GM12878 (cell line): ENCODE data around the gene DNAH1. TPM values are rescaled to one million over a fixed set of nuclear protein-coding genes. Genes with fewer than 3 reads are reported as not detected.

Source experiments
- ATAC-seq: fragments of 200-7000 bp; cut with Tn5 transposase; 3 replicates; pipeline ENCODE4 v1.9.1; 2020; ENCODE audit warnings: mild to moderate bottlenecking, moderate library complexity
- BruUV-seq: library from RNA; stranded (reverse); fragments of 400-500 nt; replicated peaks from 2 replicates; lab custom pipeline; 2021; lab: Mats Ljungman, UMichigan
- CTCF ChIA-PET: fragments of 300-600 bp; sonication (Branson Sonifier 250); formaldehyde crosslinking; extraction: SDS; loops from one replicate; lab custom pipeline; 2021; ENCODE audit warnings: inconsistent platforms; lab: Yijun Ruan, JAX
- POLR2A ChIA-PET: fragments of 350-600 bp; formaldehyde crosslinking; extraction: SDS; loops from one replicate; lab custom pipeline; 2021; ENCODE audit warnings: inconsistent platforms; lab: Charles Lee
- RAD21 ChIA-PET: fragments of 300-600 bp; sonication (Branson Sonifier 250); formaldehyde crosslinking; loops from one replicate; lab custom pipeline; 2023; ENCODE audit warnings: antibody characterized with exemption; ENCODE audit not compliant: unreplicated experiment; lab: Charles Lee
- SMC1A ChIA-PET: fragments of 300-600 bp; sonication (Branson Sonifier 250); formaldehyde crosslinking; loops from one replicate; lab custom pipeline; 2023; ENCODE audit not compliant: unreplicated experiment, uncharacterized antibody; lab: Charles Lee
- DNase-seq: peaks from one replicate; pipeline ENCODE4 v3.0.0-alpha.2; 2011; ENCODE audit warnings: low read depth, low spot score
- FAIRE-seq: peaks from 3 replicates; lab custom pipeline; 2011; peaks lifted over from hg19 to GRCh38; lab: Jason Lieb, UNC
- H2AFZ ChIP-seq: 2 replicates; pipeline ENCODE4 v1.6.0; 2011; ENCODE audit warnings: low read depth, low read length, control low read depth; ENCODE audit not compliant: control insufficient read depth
- H3K27ac ChIP-seq: 2 replicates; pipeline ENCODE4 v1.5.1; 2011; ENCODE audit warnings: control low read depth; ENCODE audit not compliant: control insufficient read depth, insufficient read depth
- H3K27me3 ChIP-seq, 2 experiments: replicated peaks in 1 of 2; 2 replicates each; pipeline versions ENCODE4 v1.6.0 to v1.6.1; 2011; ENCODE audit warnings: low read length in 1 of 2; ENCODE audit not compliant: control insufficient read depth in 2 of 2, insufficient read depth in 2 of 2
- H3K36me3 ChIP-seq, 2 experiments: 2 replicates each; pipeline ENCODE4 v1.5.1; 2011; ENCODE audit warnings: low read length in 1 of 2; ENCODE audit not compliant: control insufficient read depth in 2 of 2, insufficient read depth in 2 of 2
- H3K4me1 ChIP-seq: 2 replicates; pipeline ENCODE4 v1.6.1; 2011; ENCODE audit warnings: mild to moderate bottlenecking, low read length, moderate library complexity, mixed read lengths; ENCODE audit not compliant: control insufficient read depth, insufficient read depth
- H3K4me2 ChIP-seq: 2 replicates; pipeline ENCODE4 v1.6.0; 2011; ENCODE audit warnings: control low read depth; ENCODE audit not compliant: control insufficient read depth, insufficient read depth
- H3K4me3 ChIP-seq: fragments of 200-600 bp; sonication (generic); 2 replicates; pipeline ENCODE4 v1.5.1; 2016
- H3K79me2 ChIP-seq: 2 replicates; pipeline ENCODE4 v1.6.0; 2011; ENCODE audit warnings: low read length; ENCODE audit not compliant: control insufficient read depth, insufficient read depth
- H3K9ac ChIP-seq: 2 replicates; pipeline ENCODE4 v1.8.0; 2011; ENCODE audit warnings: low read length, control low read depth, mixed read lengths; ENCODE audit not compliant: control insufficient read depth, insufficient read depth
- H3K9me3 ChIP-seq: replicated peaks from 3 replicates; pipeline ENCODE4 v1.5.1; 2011; ENCODE audit warnings: mild to moderate bottlenecking, low read length; ENCODE audit not compliant: control insufficient read depth, insufficient read depth
- H4K20me1 ChIP-seq: 2 replicates; pipeline ENCODE4 v1.6.0; 2011; ENCODE audit not compliant: control insufficient read depth, insufficient read depth
- GATAD2B ChIP-seq: fragments of 450-650 bp; conservative IDR thresholded peaks from 2 replicates; pipeline ENCODE4 v1.6.1; 2017; ENCODE audit warnings: low read depth, mild to moderate bottlenecking, moderate library complexity
- NR2F1 ChIP-seq: fragments of 450-650 bp; conservative IDR thresholded peaks from 2 replicates; pipeline ENCODE4 v1.6.1; 2017; ENCODE audit warnings: mild to moderate bottlenecking
- SPI1 ChIP-seq: IDR thresholded peaks from 2 replicates; pipeline ENCODE4 v1.6.1; 2011; ENCODE audit warnings: low read depth, mild to moderate bottlenecking, low read length, moderate library complexity, borderline replicate concordance; ENCODE audit not compliant: insufficient read depth
- TARDBP ChIP-seq: IDR thresholded peaks from 2 replicates; pipeline ENCODE4 v1.6.1; 2016; ENCODE audit warnings: borderline replicate concordance
- WGBS: methylation state at CpG from one replicate; pipeline ENCODE4 v1.1.6; 2016; ENCODE audit warnings: low lambda C conversion rate; ENCODE audit not compliant: insufficient replicate concordance, insufficient coverage; ENCODE audit errors: missing lambda C conversion rate; 5-methylcytosine and 5-hydroxymethylcytosine counted together
- in situ Hi-C: fragments of 300-500 bp; cut with MboI; formaldehyde crosslinking; loops from 9 replicates; pipeline ENCODE4 v1.14.3; 2018; ENCODE audit warnings: mixed read lengths
- intact Hi-C: fragments of 100-400 bp; cut with micrococcal nuclease; formaldehyde crosslinking; loops from one replicate; pipeline ENCODE4 v1.14.2; 2022; ENCODE audit not compliant: unreplicated experiment
- polyA plus RNA-seq, 11 experiments: library from polyadenylated mRNA; depleted of rRNA in 4 of 11; unstranded in 6 of 11; stranded (reverse) in 5 of 11; fragments of >200 nt; fragmentation: Nextera tagmentation in 4 of 11; fragmentation: Illumina TruSeq in 1 of 11; extraction: Ambion mirVana in 4 of 11; extraction: Trizol in 1 of 11; gene quantifications; 1 replicate in 1 of 11; 2 replicates in 10 of 11; pipeline versions ENCODE4 v1.2.1 to v1.2.3, GENCODE V29; 2011 to 2016; ENCODE audit warnings: inconsistent platforms in 2 of 11, missing spikeins in 2 of 11, low read depth in 1 of 11
- total RNA-seq, 4 experiments: library from RNA; depleted of rRNA in 3 of 4; stranded (reverse); fragments of >200 nt in 3 of 4; fragmentation: Illumina TruSeq in 1 of 4; extraction: Trizol in 1 of 4; gene quantifications; 2 replicates each; pipeline versions ENCODE4 v1.2.1 to v1.2.3, GENCODE V29; 2013 to 2021
- TF ChIP-seq, protein P1 (sequence below): fragments of 450-650 bp; IDR thresholded peaks from 2 replicates; pipeline ENCODE4 v1.6.1; 2017; ENCODE audit warnings: low read depth, mild to moderate bottlenecking, moderate library complexity
- TF ChIP-seq, protein P2 (sequence below): IDR thresholded peaks from 2 replicates; pipeline ENCODE4 v1.6.1; 2012; ENCODE audit warnings: mild to moderate bottlenecking, low read depth, low read length

The DNAH1 gene
- total and polyA plus RNA-seq, 10 of the 15 experiments (the other 5 are each of a cell fraction or from before 2014, with no cell fraction given), result 0.31 to 5.8 (median 2.7) TPM

DNA sequence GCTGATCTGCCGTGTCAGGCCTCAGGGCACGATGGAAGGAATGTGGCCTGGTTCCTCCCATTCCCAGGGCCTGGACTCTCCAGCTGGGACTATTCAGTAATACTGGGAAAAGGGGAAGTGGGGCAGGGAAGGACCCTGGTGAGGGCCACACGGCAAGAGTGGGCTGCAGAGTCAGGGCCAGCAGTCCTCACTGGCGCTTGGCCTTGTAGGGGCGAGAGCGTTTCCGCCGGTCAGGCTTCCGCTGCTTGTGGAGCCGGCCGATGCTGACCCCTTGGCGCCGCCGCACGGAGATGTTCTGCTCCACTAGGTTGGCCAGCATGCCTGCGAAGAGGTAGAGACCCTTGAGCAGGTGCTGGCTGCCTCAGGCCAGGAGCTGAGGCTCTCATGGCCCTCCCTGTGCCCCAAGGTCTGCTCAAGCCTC is 86.0 kb downstream of the DNAH1 start:
- Histone ChIP-seq H3K9ac (no peak overlapping the region), H3K4me2 (no peak overlapping the region), H2AFZ (no peak overlapping the region), H3K9me3 (no peaks in the 10 kb centered on the region), H3K4me1 (no peaks in the 10 kb centered on the region), H3K27me3 (no peaks in the 10 kb centered on the region), H3K4me3 (no peak overlapping the region), H3K36me3 (peaks cover 20 to 23% of the 10 kb centered on the region in 2 experiments), H3K79me2 (no peaks in the 10 kb centered on the region), H4K20me1 (no peaks in the 10 kb centered on the region), H3K27ac (no peak overlapping the region)
- no TSS peak for BruUV-seq
- 99% methylated on average over 11 of the region's 16 CpGs for WGBS
- POLR2A ChIA-PET, result no interaction called here
- FAIRE-seq, result no peak
- in situ Hi-C loops (no loop called here), intact Hi-C loops (no loop called here)
- RAD21 ChIA-PET, result no interaction called here
- no peak for DNase-seq
- ATAC-seq, result no peak
- SMC1A ChIA-PET, result interaction anchor here (1.1 kb wide), 1 partner anchor 10 kb away, joined by 4 read pairs; no protein-coding TSS in a partner anchor
- TF ChIP-seq SPI1 (0 out of 2 replicates have a peak, but pooled peaks have one; percentile 9), GATAD2B (no peak), NR2F1 (no peak), TARDBP (no peak)
- TF ChIP-seq, protein P1, sequence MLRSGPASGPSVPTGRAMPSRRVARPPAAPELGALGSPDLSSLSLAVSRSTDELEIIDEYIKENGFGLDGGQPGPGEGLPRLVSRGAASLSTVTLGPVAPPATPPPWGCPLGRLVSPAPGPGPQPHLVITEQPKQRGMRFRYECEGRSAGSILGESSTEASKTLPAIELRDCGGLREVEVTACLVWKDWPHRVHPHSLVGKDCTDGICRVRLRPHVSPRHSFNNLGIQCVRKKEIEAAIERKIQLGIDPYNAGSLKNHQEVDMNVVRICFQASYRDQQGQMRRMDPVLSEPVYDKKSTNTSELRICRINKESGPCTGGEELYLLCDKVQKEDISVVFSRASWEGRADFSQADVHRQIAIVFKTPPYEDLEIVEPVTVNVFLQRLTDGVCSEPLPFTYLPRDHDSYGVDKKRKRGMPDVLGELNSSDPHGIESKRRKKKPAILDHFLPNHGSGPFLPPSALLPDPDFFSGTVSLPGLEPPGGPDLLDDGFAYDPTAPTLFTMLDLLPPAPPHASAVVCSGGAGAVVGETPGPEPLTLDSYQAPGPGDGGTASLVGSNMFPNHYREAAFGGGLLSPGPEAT, result no peak
- TF ChIP-seq, protein P2, sequence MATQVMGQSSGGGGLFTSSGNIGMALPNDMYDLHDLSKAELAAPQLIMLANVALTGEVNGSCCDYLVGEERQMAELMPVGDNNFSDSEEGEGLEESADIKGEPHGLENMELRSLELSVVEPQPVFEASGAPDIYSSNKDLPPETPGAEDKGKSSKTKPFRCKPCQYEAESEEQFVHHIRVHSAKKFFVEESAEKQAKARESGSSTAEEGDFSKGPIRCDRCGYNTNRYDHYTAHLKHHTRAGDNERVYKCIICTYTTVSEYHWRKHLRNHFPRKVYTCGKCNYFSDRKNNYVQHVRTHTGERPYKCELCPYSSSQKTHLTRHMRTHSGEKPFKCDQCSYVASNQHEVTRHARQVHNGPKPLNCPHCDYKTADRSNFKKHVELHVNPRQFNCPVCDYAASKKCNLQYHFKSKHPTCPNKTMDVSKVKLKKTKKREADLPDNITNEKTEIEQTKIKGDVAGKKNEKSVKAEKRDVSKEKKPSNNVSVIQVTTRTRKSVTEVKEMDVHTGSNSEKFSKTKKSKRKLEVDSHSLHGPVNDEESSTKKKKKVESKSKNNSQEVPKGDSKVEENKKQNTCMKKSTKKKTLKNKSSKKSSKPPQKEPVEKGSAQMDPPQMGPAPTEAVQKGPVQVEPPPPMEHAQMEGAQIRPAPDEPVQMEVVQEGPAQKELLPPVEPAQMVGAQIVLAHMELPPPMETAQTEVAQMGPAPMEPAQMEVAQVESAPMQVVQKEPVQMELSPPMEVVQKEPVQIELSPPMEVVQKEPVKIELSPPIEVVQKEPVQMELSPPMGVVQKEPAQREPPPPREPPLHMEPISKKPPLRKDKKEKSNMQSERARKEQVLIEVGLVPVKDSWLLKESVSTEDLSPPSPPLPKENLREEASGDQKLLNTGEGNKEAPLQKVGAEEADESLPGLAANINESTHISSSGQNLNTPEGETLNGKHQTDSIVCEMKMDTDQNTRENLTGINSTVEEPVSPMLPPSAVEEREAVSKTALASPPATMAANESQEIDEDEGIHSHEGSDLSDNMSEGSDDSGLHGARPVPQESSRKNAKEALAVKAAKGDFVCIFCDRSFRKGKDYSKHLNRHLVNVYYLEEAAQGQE, result no peak
- CTCF ChIA-PET, result no interaction called here
